ENCODE measurements around the gene ADAP1. TPM values are rescaled to one million over a fixed set of nuclear protein-coding genes. Genes with fewer than 3 reads are reported as not detected.
A peak's percentile ranks its signal among the peaks of the same experiment; 100 is the strongest.

Gene ADAP1
- polyA plus RNA-seq, 1 donor (not counting 4 experiments of a cell fraction or from before 2014, with no cell fraction given), result 4.3 TPM

DNA sequence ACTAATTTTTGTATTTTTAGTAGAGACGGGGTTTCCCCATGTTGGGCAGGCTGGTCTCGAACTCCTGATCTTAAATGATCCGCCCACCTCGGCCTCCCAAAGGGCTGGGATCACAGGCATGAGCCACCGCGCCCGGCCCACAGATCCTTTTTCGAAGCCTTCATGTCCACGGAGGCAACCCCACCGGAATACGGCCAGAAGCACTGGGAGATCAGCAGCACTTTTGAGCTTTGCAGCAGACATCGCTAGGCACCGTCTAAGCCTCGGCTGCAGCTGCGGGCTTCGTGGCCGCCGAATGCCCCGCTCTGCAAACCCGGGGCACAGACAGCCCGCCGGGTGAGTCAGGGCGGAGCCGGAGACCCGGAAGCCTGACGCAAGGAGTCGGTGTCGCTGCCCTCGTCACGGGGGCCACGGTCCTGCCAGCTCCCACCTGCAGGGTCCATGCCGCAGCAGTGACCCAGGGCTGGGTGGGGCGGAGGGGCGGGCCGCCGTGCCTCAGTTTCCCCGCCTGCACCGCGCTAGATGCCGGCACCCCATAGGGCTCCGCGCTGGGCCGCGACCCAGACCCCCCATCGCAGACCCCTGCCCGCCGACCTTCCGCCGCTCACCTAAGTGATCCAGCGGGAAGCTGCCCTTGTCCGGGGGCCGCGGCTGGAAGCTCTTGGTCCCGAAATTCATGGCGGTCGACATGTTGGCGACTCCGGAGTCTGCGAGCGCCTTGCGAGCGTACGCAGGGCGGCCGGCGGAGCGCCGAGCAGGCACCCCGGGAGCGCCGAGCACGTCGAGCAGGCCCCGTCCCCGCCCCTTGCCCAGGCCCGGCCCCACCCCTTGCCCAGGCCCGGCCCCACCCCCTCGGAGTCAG, 20.6 kb upstream of the ADAP1 start, which contains the start of gene COX19:
TSS of gene COX19 (minus strand) at position 730 of the 862 bp plus-strand sequence. CDS start at position 690, 40 bp downstream.
- H3K27me3 ChIP-seq (ENCODE audit: control insufficient read depth, extremely low read depth, insufficient read depth, low read length), result no peaks in the 10 kb centered on the region
- dilution Hi-C loops (cut with MboI; ENCODE audit: extremely low pct_ligation_motif_present, low sequenced_read_pairs), result no loop called here
- H3K36me3 ChIP-seq (ENCODE audit: control insufficient read depth in 2 of 2, extremely low read depth in 1 of 2, insufficient read depth in 2 of 2, low read length in 2 of 2), result peaks cover 8 to 24% of the 10 kb centered on the region in 2 experiments
- H3K9me1 ChIP-seq (ENCODE audit: control insufficient read depth, extremely low read depth, insufficient read depth, low read length), result no peaks in the 10 kb centered on the region
- peak within 1 kb of the TSS; percentile 95 for H3K9ac ChIP-seq (ENCODE audit: control insufficient read depth, extremely low read depth, insufficient read depth, low read length)
- TF ChIP-seq, protein P1, sequence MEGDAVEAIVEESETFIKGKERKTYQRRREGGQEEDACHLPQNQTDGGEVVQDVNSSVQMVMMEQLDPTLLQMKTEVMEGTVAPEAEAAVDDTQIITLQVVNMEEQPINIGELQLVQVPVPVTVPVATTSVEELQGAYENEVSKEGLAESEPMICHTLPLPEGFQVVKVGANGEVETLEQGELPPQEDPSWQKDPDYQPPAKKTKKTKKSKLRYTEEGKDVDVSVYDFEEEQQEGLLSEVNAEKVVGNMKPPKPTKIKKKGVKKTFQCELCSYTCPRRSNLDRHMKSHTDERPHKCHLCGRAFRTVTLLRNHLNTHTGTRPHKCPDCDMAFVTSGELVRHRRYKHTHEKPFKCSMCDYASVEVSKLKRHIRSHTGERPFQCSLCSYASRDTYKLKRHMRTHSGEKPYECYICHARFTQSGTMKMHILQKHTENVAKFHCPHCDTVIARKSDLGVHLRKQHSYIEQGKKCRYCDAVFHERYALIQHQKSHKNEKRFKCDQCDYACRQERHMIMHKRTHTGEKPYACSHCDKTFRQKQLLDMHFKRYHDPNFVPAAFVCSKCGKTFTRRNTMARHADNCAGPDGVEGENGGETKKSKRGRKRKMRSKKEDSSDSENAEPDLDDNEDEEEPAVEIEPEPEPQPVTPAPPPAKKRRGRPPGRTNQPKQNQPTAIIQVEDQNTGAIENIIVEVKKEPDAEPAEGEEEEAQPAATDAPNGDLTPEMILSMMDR (optimal IDR thresholded peaks at IDR 0.05 in 1 of 3, IDR thresholded peaks at IDR 0.05 in 1 of 3, conservative IDR thresholded peaks at IDR 0.05 in 1 of 3; ENCODE audit: extremely low read depth in 1 of 3, insufficient read depth in 2 of 3, low read length in 3 of 3), result no peak
- TF ChIP-seq EZH2 (IDR thresholded peaks at IDR 0.05; ENCODE audit: low read length), result no peak
- H4K20me1 ChIP-seq (ENCODE audit: control insufficient read depth, extremely low read depth, insufficient read depth, low read length), result peaks cover 3% of the 10 kb centered on the region
- no peaks in the 10 kb centered on the region for H3K9me3 ChIP-seq (ENCODE audit: control insufficient read depth, low read depth, low read length)
- H3K4me3 ChIP-seq (ENCODE audit: control insufficient read depth in 2 of 3, extremely low read depth in 1 of 3, insufficient read depth in 2 of 3, low read depth in 1 of 3, low read length in 3 of 3), result peak within 1 kb of the TSS; percentile 62 to 100 (median 87)
- H3K4me1 ChIP-seq (ENCODE audit: control insufficient read depth, extremely low read depth, insufficient read depth, low read length), result peaks cover 4% of the 10 kb centered on the region
- H2AFZ ChIP-seq (ENCODE audit: control insufficient read depth, low read length), result peak within 1 kb of the TSS; percentile 89
- H3K79me2 ChIP-seq (ENCODE audit: control insufficient read depth, insufficient read depth, low read length), result peaks cover 42% of the 10 kb centered on the region
- peak within 1 kb of the TSS; percentile 88 for H3K27ac ChIP-seq (ENCODE audit: control insufficient read depth, insufficient read depth, low read length)
- DNase-seq (ENCODE audit: low read depth, low spot score), result no peak
- peak within 1 kb of the TSS; percentile 82 for H3K4me2 ChIP-seq (ENCODE audit: control insufficient read depth, extremely low read depth, insufficient read depth, low read depth, low read length)
- FAIRE-seq, result no peak

DNA sequence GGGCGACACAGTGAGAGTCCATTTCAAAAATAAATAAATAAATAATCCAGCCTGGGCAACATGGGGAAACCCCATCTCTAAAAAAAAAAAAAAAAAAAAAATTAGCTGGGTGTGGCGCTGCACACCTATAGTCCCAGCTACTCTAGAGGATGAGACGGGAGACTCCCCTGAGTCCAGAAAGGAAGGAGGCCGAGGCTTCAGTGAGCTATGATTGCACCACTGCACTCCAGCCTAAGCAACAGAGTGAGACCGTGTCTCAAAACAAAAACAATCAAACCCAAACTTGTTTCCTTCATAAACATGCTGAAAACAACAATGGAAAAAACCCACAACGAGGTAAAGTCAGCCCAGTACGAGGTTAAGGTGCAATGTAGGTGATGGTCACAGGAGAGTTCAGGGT, 19.7 kb upstream of the ADAP1 start:
- H3K36me3 ChIP-seq (ENCODE audit: control insufficient read depth in 2 of 2, extremely low read depth in 1 of 2, insufficient read depth in 2 of 2, low read length in 2 of 2), result peaks cover 12 to 32% of the 10 kb centered on the region in 2 experiments
- H3K9me1 ChIP-seq (ENCODE audit: control insufficient read depth, extremely low read depth, insufficient read depth, low read length), result no peaks in the 10 kb centered on the region
- H3K9ac ChIP-seq (ENCODE audit: control insufficient read depth, extremely low read depth, insufficient read depth, low read length), result peak overlapping the region; percentile 95
- TF ChIP-seq, protein P1 (optimal IDR thresholded peaks at IDR 0.05 in 1 of 3, IDR thresholded peaks at IDR 0.05 in 1 of 3, conservative IDR thresholded peaks at IDR 0.05 in 1 of 3; ENCODE audit: extremely low read depth in 1 of 3, insufficient read depth in 2 of 3, low read length in 3 of 3), result no peak
- TF ChIP-seq EZH2 (IDR thresholded peaks at IDR 0.05; ENCODE audit: low read length), result no peak
- peak overlapping the region; percentile 62 to 100 (median 87) for H3K4me3 ChIP-seq (ENCODE audit: control insufficient read depth in 2 of 3, extremely low read depth in 1 of 3, insufficient read depth in 2 of 3, low read depth in 1 of 3, low read length in 3 of 3)
- no peak overlapping the region for H2AFZ ChIP-seq (ENCODE audit: control insufficient read depth, low read length)
- peak overlapping the region; percentile 88 for H3K27ac ChIP-seq (ENCODE audit: control insufficient read depth, insufficient read depth, low read length)
- DNase-seq (ENCODE audit: low read depth, low spot score) (no peak), FAIRE-seq (no peak)
- peaks cover 6% of the 10 kb centered on the region for H4K20me1 ChIP-seq (ENCODE audit: control insufficient read depth, extremely low read depth, insufficient read depth, low read length)
- peaks cover 49% of the 10 kb centered on the region for H3K79me2 ChIP-seq (ENCODE audit: control insufficient read depth, insufficient read depth, low read length)
- dilution Hi-C loops (cut with MboI; ENCODE audit: extremely low pct_ligation_motif_present, low sequenced_read_pairs), result no loop called here
- peak overlapping the region; percentile 66 for H3K4me2 ChIP-seq (ENCODE audit: control insufficient read depth, extremely low read depth, insufficient read depth, low read depth, low read length)
- H3K9me3 ChIP-seq (ENCODE audit: control insufficient read depth, low read depth, low read length), result no peaks in the 10 kb centered on the region
- no peaks in the 10 kb centered on the region for H3K27me3 ChIP-seq (ENCODE audit: control insufficient read depth, extremely low read depth, insufficient read depth, low read length)
- peaks cover 4% of the 10 kb centered on the region for H3K4me1 ChIP-seq (ENCODE audit: control insufficient read depth, extremely low read depth, insufficient read depth, low read length)

Measured in keratinocyte (primary cell).